ENCODE measurements around the gene SMOC1. TPM values are rescaled to one million over a fixed set of nuclear protein-coding genes. Genes with fewer than 3 reads are reported as not detected.

Gene SMOC1
- total and polyA plus RNA-seq, 9 of the 15 experiments (the other 6 are each of a cell fraction or from before 2014, with no cell fraction given), result 0.04 TPM; not detected in 8

GRCh38 chr14:69963966-69964365 lies 84.8 kb downstream of the SMOC1 start:
- H3K36me3 ChIP-seq (ENCODE audit: control insufficient read depth, insufficient read depth, low read length), result no peaks in the 10 kb centered on the region
- H3K9me1 ChIP-seq (ENCODE audit: control insufficient read depth, insufficient read depth, low read length), result no peaks in the 10 kb centered on the region
- no peak overlapping the region for H3K4me3 ChIP-seq
- no peaks in the 10 kb centered on the region for H3K4me1 ChIP-seq (replicated peaks in 1 of 2; ENCODE audit: control insufficient read depth in 2 of 2, insufficient read depth in 2 of 2, low read length in 2 of 2)
- no TSS peak for BruUV-seq (replicated peaks)
- FAIRE-seq (no peak), DNase-seq (ENCODE audit: extremely low read depth in 1 of 4, low spot score in 3 of 4) (no peak), ATAC-seq (no peak)
- no peaks in the 10 kb centered on the region for H4K20me1 ChIP-seq (replicated peaks; ENCODE audit: control insufficient read depth, insufficient read depth, low read length)
- H3K9ac ChIP-seq (ENCODE audit: insufficient read depth in 1 of 2, low read depth in 2 of 2, low read length in 2 of 2), result no peak overlapping the region
- no peak overlapping the region for H2AFZ ChIP-seq (ENCODE audit: low read depth, low read length)
- POLR2A ChIA-PET, result no interaction called here
- WGBS (ENCODE audit: insufficient coverage, low coverage, missing lambda C conversion rate), result 0% methylated on average over 3 of the region's 4 CpGs
- H3K27ac ChIP-seq (ENCODE audit: extremely low read depth, low read depth, low read length), result no peak overlapping the region
- CTCF ChIA-PET (ENCODE audit: low intra/inter-chr PET ratio), result no interaction called here
- no peak for TF ChIP-seq ETS2 (tag; IDR thresholded peaks at IDR 0.05; ENCODE audit: borderline replicate concordance, poor library complexity, severe bottlenecking)
- TF ChIP-seq ZNF23 (CRISPR knock-in tag; IDR thresholded peaks at IDR 0.05), result no peak
- TF ChIP-seq TFAP4 (CRISPR knock-in tag; IDR thresholded peaks at IDR 0.05; ENCODE audit: borderline replicate concordance), result no peak
- TF ChIP-seq ZFP1 (CRISPR knock-in tag; IDR thresholded peaks at IDR 0.05), result no peak
- TF ChIP-seq FOXA3 (CRISPR knock-in tag; conservative IDR thresholded peaks at IDR 0.05 in 1 of 2, IDR thresholded peaks at IDR 0.05 in 1 of 2), result no peak
- TF ChIP-seq NCOA2 (IDR thresholded peaks at IDR 0.05; ENCODE audit: partially characterized antibody in 2 of 2), result no peak
- TF ChIP-seq ZNF253 (CRISPR knock-in tag; conservative IDR thresholded peaks at IDR 0.05), result no peak
- TF ChIP-seq POLR2AphosphoS2 (IDR thresholded peaks at IDR 0.05; ENCODE audit: low read length), result no peak
- no peak for TF ChIP-seq E2F8 (IDR thresholded peaks at IDR 0.05; ENCODE audit: low read depth, partially characterized antibody)
- H3K9me3 ChIP-seq (replicated peaks; ENCODE audit: control insufficient read depth, insufficient read depth, low read depth, low read length), result no peaks in the 10 kb centered on the region
- H3K79me2 ChIP-seq (ENCODE audit: control insufficient read depth, insufficient read depth, low read length), result no peaks in the 10 kb centered on the region
- no peak overlapping the region for H3K4me2 ChIP-seq (ENCODE audit: insufficient read depth, low read length)
- intact Hi-C loops (cut with micrococcal nuclease) (no loop called here), in situ Hi-C loops (cut with MboI) (no loop called here)
- no peaks in the 10 kb centered on the region; a peak in 1 of 5 replicates for H3K27me3 ChIP-seq (ENCODE audit: control insufficient read depth in 2 of 2, insufficient read depth in 2 of 2, low read length in 2 of 2)
